ENCODE data around the gene COPS7A. TPM values are rescaled to one million over a fixed set of nuclear protein-coding genes. Genes with fewer than 3 reads are reported as not detected.
"Not testable (repeated sequence)": the region's sequence is repeated elsewhere in the genome, so short reads cannot be mapped to it uniquely, and the experiment has no call there.

The COPS7A gene
- total and polyA plus RNA-seq, 5 experiments from 2014 or later: 27.0 to 42.4 (median 35.4) TPM

- H3K27ac Mint-ChIP-seq: peak overlapping the region in 4 of 10 donors; percentile 11 to 35 (median 17)
- POLR2A ChIA-PET: interaction anchor here (1.1 to 1.3 kb wide), 2 partner anchors 12 to 17 kb away, joined by 3 read pairs; partner anchors contain the start of genes COPS7A and MLF2
- DNase-seq (peak in 4 of 10 donors; percentile 18 to 24 (median 22)), ATAC-seq (peak; percentile 43 to 61)
- peaks cover 0 to 40% (median 4%) of the 10 kb centered on the region in 3 donors for H3K36me3 Mint-ChIP-seq
- H3K27me3 Mint-ChIP-seq: no peaks in the 10 kb centered on the region
- peaks cover 0 to 4% (median 2%) of the 10 kb centered on the region in 4 donors for H3K4me1 Mint-ChIP-seq
- no peaks in the 10 kb centered on the region for H3K9me3 Mint-ChIP-seq
- H3K4me3 Mint-ChIP-seq: no peak overlapping the region
Observed at GRCh38 chr12:6735448-6736191, 11.8 kb downstream of the COPS7A start.

- no peaks in the 10 kb centered on the region for H3K9me3 Mint-ChIP-seq
- POLR2A ChIA-PET: no interaction called here
- H3K4me3 Mint-ChIP-seq: no peak overlapping the region
- peak overlapping the region in 1 of 10 donors; percentile 60 for H3K27ac Mint-ChIP-seq
- H3K27me3 Mint-ChIP-seq: no peaks in the 10 kb centered on the region
- ATAC-seq (no peak), DNase-seq (no peak)
- H3K4me1 Mint-ChIP-seq: peaks cover 0 to 4% (median 2%) of the 10 kb centered on the region in 4 donors
- peaks cover 0 to 29% (median 0%) of the 10 kb centered on the region in 3 donors for H3K36me3 Mint-ChIP-seq
Observed at GRCh38 chr12:6736754-6737153, 12.9 kb downstream of the COPS7A start.

GRCh38 chr12:6742080-6742479, 18.2 kb downstream of the COPS7A start:
- DNase-seq, H3K9me3 Mint-ChIP-seq, H3K4me3 Mint-ChIP-seq, ATAC-seq, POLR2A ChIA-PET, H3K27me3 Mint-ChIP-seq, H3K36me3 Mint-ChIP-seq: not testable (repeated sequence)
- Mint-ChIP-seq H3K27ac (peak overlapping the region in 1 of 10 donors; percentile 75), H3K4me1 (peaks cover 13 to 16% (median 15%) of the 10 kb centered on the region in 4 donors)

- no peak for DNase-seq
- no peak for ATAC-seq
- no peaks in the 10 kb centered on the region for H3K9me3 Mint-ChIP-seq
- no peaks in the 10 kb centered on the region for H3K27me3 Mint-ChIP-seq
- peaks cover 0 to 16% (median 5%) of the 10 kb centered on the region in 3 donors for H3K36me3 Mint-ChIP-seq
- peaks cover 13 to 18% (median 15%) of the 10 kb centered on the region in 4 donors for H3K4me1 Mint-ChIP-seq
- H3K27ac Mint-ChIP-seq: no peak overlapping the region
- H3K4me3 Mint-ChIP-seq: no peak overlapping the region
- POLR2A ChIA-PET: no interaction called here
Observed at GRCh38 chr12:6742834-6743233, 19.0 kb downstream of the COPS7A start.

- peak overlapping the region in 2 of 10 donors; percentile 11 to 40 for H3K27ac Mint-ChIP-seq
- not testable (repeated sequence) for ATAC-seq
Observed at GRCh38 chr12:6743300-6743699, 19.5 kb downstream of the COPS7A start.

GRCh38 chr12:6745741-6746525, 22.1 kb downstream of the COPS7A start:
- ATAC-seq: peak; percentile 79 to 94
- peaks cover 0 to 46% (median 9%) of the 10 kb centered on the region in 3 donors for H3K36me3 Mint-ChIP-seq
- peaks cover 13 to 20% (median 18%) of the 10 kb centered on the region in 4 donors for H3K4me1 Mint-ChIP-seq
- H3K27ac Mint-ChIP-seq: peak overlapping the region; percentile 56 to 92 (median 84)
- peak overlapping the region in 2 of 10 donors; percentile 5 to 17 for H3K4me3 Mint-ChIP-seq
- POLR2A ChIA-PET: interaction anchor here (0.8 to 1.2 kb wide), 2 partner anchors 14 to 22 kb away, joined by 3 read pairs; partner anchors contain the start of gene COPS7A
- H3K27me3 Mint-ChIP-seq: no peaks in the 10 kb centered on the region
- DNase-seq: peak in 3 of 10 donors; percentile 22 to 47 (median 36)
- no peaks in the 10 kb centered on the region for H3K9me3 Mint-ChIP-seq

More at GRCh38 chr12:6743300-6743699, 19.5 kb downstream of the COPS7A start:
- POLR2A ChIA-PET, H3K9me3 Mint-ChIP-seq, H3K27me3 Mint-ChIP-seq, H3K4me3 Mint-ChIP-seq, DNase-seq: not testable (repeated sequence)
- H3K36me3 Mint-ChIP-seq: peaks cover 0 to 21% (median 8%) of the 10 kb centered on the region in 3 donors
- peaks cover 13 to 18% (median 15%) of the 10 kb centered on the region in 4 donors for H3K4me1 Mint-ChIP-seq

- Mint-ChIP-seq H3K27ac (peak overlapping the region in 7 of 10 donors; percentile 9 to 57 (median 45)), H3K9me3 (no peaks in the 10 kb centered on the region), H3K36me3 (peaks cover 0 to 55% (median 9%) of the 10 kb centered on the region in 3 donors), H3K4me1 (peaks cover 18 to 31% (median 27%) of the 10 kb centered on the region in 4 donors), H3K27me3 (no peaks in the 10 kb centered on the region), H3K4me3 (peak overlapping the region in 1 of 10 donors; percentile 30)
- ATAC-seq: no peak
- no peak for DNase-seq
- POLR2A ChIA-PET: interaction anchor here (0.8 kb wide), 1 partner anchor 15 kb away, joined by 3 read pairs; no protein-coding TSS in a partner anchor
Observed at GRCh38 chr12:6747216-6747615, 23.4 kb downstream of the COPS7A start.

GRCh38 chr12:6748761-6749160, 24.9 kb downstream of the COPS7A start:
- no peak overlapping the region for H3K27ac Mint-ChIP-seq
- H3K4me1 Mint-ChIP-seq: peaks cover 22 to 46% (median 37%) of the 10 kb centered on the region in 4 donors
- no peaks in the 10 kb centered on the region for H3K9me3 Mint-ChIP-seq
- POLR2A ChIA-PET: no interaction called here
- peak overlapping the region in 2 of 10 donors; percentile 10 to 14 for H3K4me3 Mint-ChIP-seq
- H3K36me3 Mint-ChIP-seq: peaks cover 0 to 55% (median 9%) of the 10 kb centered on the region in 3 donors
- H3K27me3 Mint-ChIP-seq: peaks cover 0 to 2% (median 0%) of the 10 kb centered on the region in 5 donors
- DNase-seq: no peak
- ATAC-seq: no peak

- H3K27ac Mint-ChIP-seq: peak overlapping the region in 4 of 10 donors; percentile 56 to 99 (median 73)
- POLR2A ChIA-PET: interaction anchor here (4.2 kb wide), 1 partner anchor 26 kb away, joined by 40 read pairs; the partner anchor contains the start of gene COPS7A
- H3K4me3 Mint-ChIP-seq: peak overlapping the region in 2 of 10 donors; percentile 26 to 45
- DNase-seq: no peak
- H3K4me1 Mint-ChIP-seq: peaks cover 15 to 42% (median 32%) of the 10 kb centered on the region in 4 donors
- no peak for ATAC-seq
- H3K9me3 Mint-ChIP-seq: no peaks in the 10 kb centered on the region
- peaks cover 0 to 55% (median 9%) of the 10 kb centered on the region in 3 donors for H3K36me3 Mint-ChIP-seq
- peaks cover 0 to 2% (median 0%) of the 10 kb centered on the region in 5 donors for H3K27me3 Mint-ChIP-seq
Observed at GRCh38 chr12:6750506-6750905, 26.7 kb downstream of the COPS7A start.

GRCh38 chr12:6751767-6752166, 27.9 kb downstream of the COPS7A start:
- H3K4me3 Mint-ChIP-seq: peak overlapping the region; percentile 92 to 98 (median 94)
- H3K27me3 Mint-ChIP-seq: peaks cover 0 to 2% (median 0%) of the 10 kb centered on the region in 5 donors
- POLR2A ChIA-PET: interaction anchor here (1.6 to 4.2 kb wide), 5 partner anchors 7 to 101 kb away, joined by 4 to 40 read pairs (median 16); partner anchors contain the start of genes COPS7A and USP5
- ATAC-seq (no peak), DNase-seq (no peak)
- H3K4me1 Mint-ChIP-seq: peaks cover 11 to 36% (median 26%) of the 10 kb centered on the region in 4 donors
- H3K36me3 Mint-ChIP-seq: peaks cover 0 to 48% (median 9%) of the 10 kb centered on the region in 3 donors
- H3K9me3 Mint-ChIP-seq: no peaks in the 10 kb centered on the region
- peak overlapping the region; percentile 84 to 100 (median 98) for H3K27ac Mint-ChIP-seq

GRCh38 chr12:6752167-6752920, 28.5 kb downstream of the COPS7A start:
- Mint-ChIP-seq H3K36me3 (peaks cover 0 to 43% (median 9%) of the 10 kb centered on the region in 3 donors), H3K4me1 (peaks cover 11 to 36% (median 24%) of the 10 kb centered on the region in 4 donors), H3K27me3 (peaks cover 0 to 2% (median 0%) of the 10 kb centered on the region in 5 donors), H3K27ac (peak overlapping the region; percentile 84 to 100 (median 98)), H3K4me3 (peak overlapping the region; percentile 92 to 98 (median 94)), H3K9me3 (no peaks in the 10 kb centered on the region)
- POLR2A ChIA-PET: interaction anchor here (0.5 to 4.2 kb wide), 30 partner anchors 8 to 356 kb away, joined by 3 to 40 read pairs (median 5); partner anchors contain the start of genes C12orf57, CD4, COPS7A and GAPDH
- peak in 5 of 10 donors; percentile 26 to 75 (median 37) for DNase-seq
- no peak for ATAC-seq

Data from naive thymus-derived CD8-positive, alpha-beta T cell (primary cell).